Activated gamma-delta T cell (primary cell): ENCODE measurements around the gene GARS1.

Source experiments
- DNase-seq: peaks from one replicate; lab custom pipeline; 2025; lab: John Stamatoyannopoulos, UW

The GARS1 gene

DNA sequence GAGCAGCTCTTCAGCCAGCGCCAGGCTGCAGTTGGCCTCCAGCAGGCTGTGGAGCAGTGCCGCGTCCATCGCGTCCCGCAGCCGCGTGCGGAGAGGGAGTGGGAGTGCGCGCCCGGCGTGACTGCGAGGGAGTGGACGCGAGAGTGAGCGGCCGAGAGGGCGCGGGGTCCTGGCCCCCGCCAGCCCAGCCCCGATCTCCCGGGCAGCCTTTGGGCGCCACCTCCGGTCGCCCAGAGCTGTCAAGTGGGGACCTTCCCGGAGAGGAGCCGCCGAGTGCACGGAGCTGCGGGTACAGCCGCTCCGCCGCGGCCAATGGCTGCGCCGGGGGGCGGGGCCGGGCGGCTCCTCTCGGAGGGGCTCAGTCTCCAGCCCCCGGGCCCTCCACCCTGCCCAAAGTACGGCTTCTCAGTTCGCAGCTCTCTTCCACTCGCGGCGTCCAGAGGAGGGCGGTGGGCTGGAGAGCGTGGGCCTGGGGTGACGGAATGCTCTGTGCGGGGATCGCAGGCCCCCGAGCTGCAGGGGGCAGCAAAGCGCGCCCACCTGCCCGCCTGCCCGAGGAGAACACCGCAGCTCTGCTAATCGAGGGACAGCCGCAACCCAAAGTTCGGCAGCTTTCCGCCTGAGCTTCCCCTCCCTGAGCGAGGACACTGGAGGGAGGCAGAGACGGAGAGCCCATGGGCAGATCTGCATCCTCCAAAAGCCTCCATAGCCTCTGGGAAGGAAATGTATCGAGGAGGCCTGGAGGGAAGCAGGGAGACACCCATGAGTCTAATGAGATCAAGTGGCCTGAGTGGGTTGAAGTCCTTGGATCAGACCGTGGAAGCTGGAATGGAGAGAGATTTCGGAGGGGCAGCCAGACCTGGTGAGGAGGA, 87.8 kb downstream of the GARS1 start, which contains the start of gene CRHR2:
Gene CRHR2, minus strand, starts transcription at position 245 of the 872 bp plus-strand sequence. Its CDS starts 176 bp downstream, at position 69.
- peak; percentile 15 for DNase-seq

- no peak for DNase-seq
Measured at GRCh38 chr7:30683306-30683705, 88.6 kb downstream of the GARS1 start.
